Ovary (tissue), 3 donors: ENCODE data around the gene BTG1.

Experiments
- CTCF ChIP-seq, 3 donors: fragments of 450-650 bp in 2 of 3; fragments of 200-600 bp in 1 of 3; IDR thresholded peaks; one replicate each; pipeline versions ENCODE4 v1.5.1 to v1.8.0; 2016 to 2022; ENCODE audit warnings: antibody characterized with exemption in 3 of 3, mild to moderate bottlenecking in 1 of 3
- EP300 ChIP-seq: sonication (generic); formaldehyde crosslinking; IDR thresholded peaks from one replicate; pipeline ENCODE4 v1.6.1; 2017; ENCODE audit warnings: antibody characterized with exemption
- donor health status: DM: no; HTN: no; CAD: no.

GRCh38 chr12:92134638-92135274 lies 10.9 kb downstream of the BTG1 start:
- TF ChIP-seq CTCF (IDR thresholded peaks at IDR 0.05) = no peak
- no peak for TF ChIP-seq EP300
